ENCODE measurements around the gene KCNMB1. TPM values are rescaled to one million over a fixed set of nuclear protein-coding genes. Genes with fewer than 3 reads are reported as not detected.

KCNMB1 gene
- total RNA-seq, 1 donor from 2014 or later = 0.14 TPM

DNA sequence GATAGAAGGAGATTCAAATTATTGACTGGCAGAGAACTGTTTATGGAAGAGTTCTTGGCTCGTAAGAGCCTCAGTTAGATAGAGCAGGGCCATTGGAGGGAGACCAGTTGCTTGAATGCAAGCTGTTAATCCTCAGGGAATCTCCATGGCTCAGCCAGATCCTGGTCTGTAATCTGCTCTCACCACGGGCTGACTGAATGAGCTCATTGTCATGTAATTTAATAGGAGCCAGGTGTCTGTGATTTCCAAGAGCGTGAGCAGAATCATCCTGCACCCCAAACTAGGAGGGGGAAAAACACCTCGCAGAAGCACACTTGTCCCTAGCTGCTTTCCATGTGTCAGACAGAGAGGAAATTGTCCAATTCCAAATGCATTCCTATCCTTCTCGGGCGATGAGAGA, 19.1 kb upstream of the KCNMB1 start:
- no peaks in the 10 kb centered on the region for H3K36me3 ChIP-seq (ENCODE audit: insufficient read depth, low read length)
- no peak overlapping the region for H3K27ac ChIP-seq (ENCODE audit: low read depth, low read length)
- H3K9me3 ChIP-seq (ENCODE audit: insufficient read depth, low read depth, low read length) = no peaks in the 10 kb centered on the region
- no peaks in the 10 kb centered on the region for H3K4me1 ChIP-seq (ENCODE audit: insufficient read depth, low read length)
- no peaks in the 10 kb centered on the region for H3K79me2 ChIP-seq (ENCODE audit: insufficient read depth, low read length)
- no peak for FAIRE-seq
- H3K9ac ChIP-seq (ENCODE audit: low read length) = no peak overlapping the region
- Mint-ChIP-seq H3K4me1 (ENCODE audit: low read depth, unreplicated experiment) (peaks cover 9% of the 10 kb centered on the region), H3K36me3 (ENCODE audit: low read depth, unreplicated experiment) (no peaks in the 10 kb centered on the region), H3K4me3 (ENCODE audit: unreplicated experiment) (no peak overlapping the region), H3K27me3 (ENCODE audit: low read depth, unreplicated experiment) (peaks cover 18% of the 10 kb centered on the region), H3K27ac (ENCODE audit: unreplicated experiment) (no peak overlapping the region), H3K9me3 (ENCODE audit: unreplicated experiment) (peaks cover 4% of the 10 kb centered on the region)
- no peak overlapping the region for H3K4me2 ChIP-seq (ENCODE audit: low read length)
- H3K4me3 ChIP-seq (ENCODE audit: insufficient read depth, low read depth, low read length) = no peak overlapping the region
- H3K27me3 ChIP-seq (ENCODE audit: insufficient read depth, low read length) = peaks cover 6% of the 10 kb centered on the region
- DNase-seq (ENCODE audit: low read depth) = no peak
- H2AFZ ChIP-seq (ENCODE audit: low read depth, low read length) = no peak overlapping the region
- H4K20me1 ChIP-seq (ENCODE audit: insufficient read depth, low read length) = no peaks in the 10 kb centered on the region
- TF ChIP-seq EZH2 (IDR thresholded peaks at IDR 0.05; ENCODE audit: insufficient read depth, low read length) = no peak
- TF ChIP-seq, protein P1, sequence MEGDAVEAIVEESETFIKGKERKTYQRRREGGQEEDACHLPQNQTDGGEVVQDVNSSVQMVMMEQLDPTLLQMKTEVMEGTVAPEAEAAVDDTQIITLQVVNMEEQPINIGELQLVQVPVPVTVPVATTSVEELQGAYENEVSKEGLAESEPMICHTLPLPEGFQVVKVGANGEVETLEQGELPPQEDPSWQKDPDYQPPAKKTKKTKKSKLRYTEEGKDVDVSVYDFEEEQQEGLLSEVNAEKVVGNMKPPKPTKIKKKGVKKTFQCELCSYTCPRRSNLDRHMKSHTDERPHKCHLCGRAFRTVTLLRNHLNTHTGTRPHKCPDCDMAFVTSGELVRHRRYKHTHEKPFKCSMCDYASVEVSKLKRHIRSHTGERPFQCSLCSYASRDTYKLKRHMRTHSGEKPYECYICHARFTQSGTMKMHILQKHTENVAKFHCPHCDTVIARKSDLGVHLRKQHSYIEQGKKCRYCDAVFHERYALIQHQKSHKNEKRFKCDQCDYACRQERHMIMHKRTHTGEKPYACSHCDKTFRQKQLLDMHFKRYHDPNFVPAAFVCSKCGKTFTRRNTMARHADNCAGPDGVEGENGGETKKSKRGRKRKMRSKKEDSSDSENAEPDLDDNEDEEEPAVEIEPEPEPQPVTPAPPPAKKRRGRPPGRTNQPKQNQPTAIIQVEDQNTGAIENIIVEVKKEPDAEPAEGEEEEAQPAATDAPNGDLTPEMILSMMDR (IDR thresholded peaks at IDR 0.05; ENCODE audit: insufficient read depth, low read depth, low read length) = no peak

DNA sequence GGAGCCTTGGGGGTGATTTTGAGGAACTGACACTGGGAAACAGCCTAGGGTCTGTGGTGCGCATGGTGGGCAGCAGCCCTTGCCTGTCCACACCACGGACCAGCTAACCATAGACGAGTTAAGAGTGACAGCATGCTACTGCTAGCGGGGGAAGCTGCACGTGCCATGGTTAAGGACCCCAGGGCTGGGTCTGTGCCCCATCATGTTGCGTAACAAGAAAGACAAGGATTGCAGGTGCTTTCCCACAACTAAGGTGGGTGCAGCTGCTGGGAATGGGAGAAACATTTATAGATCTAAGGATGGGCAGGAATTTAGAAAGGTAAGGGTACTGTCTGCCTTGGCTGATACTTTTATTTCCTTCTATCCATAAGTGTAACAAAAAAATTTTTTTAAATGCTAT, 17.9 kb upstream of the KCNMB1 start:
- Histone ChIP-seq H3K27ac (ENCODE audit: low read depth, low read length) (no peak overlapping the region), H3K9ac (ENCODE audit: low read length) (no peak overlapping the region), H3K79me2 (ENCODE audit: insufficient read depth, low read length) (no peaks in the 10 kb centered on the region), H3K36me3 (ENCODE audit: insufficient read depth, low read length) (no peaks in the 10 kb centered on the region), H3K4me3 (ENCODE audit: insufficient read depth, low read depth, low read length) (no peak overlapping the region), H3K4me1 (ENCODE audit: insufficient read depth, low read length) (no peaks in the 10 kb centered on the region), H3K4me2 (ENCODE audit: low read length) (no peak overlapping the region), H3K9me3 (ENCODE audit: insufficient read depth, low read depth, low read length) (no peaks in the 10 kb centered on the region), H4K20me1 (ENCODE audit: insufficient read depth, low read length) (no peaks in the 10 kb centered on the region), H3K27me3 (ENCODE audit: insufficient read depth, low read length) (peaks cover 6% of the 10 kb centered on the region), H2AFZ (ENCODE audit: low read depth, low read length) (no peak overlapping the region)
- H3K4me3 Mint-ChIP-seq (ENCODE audit: unreplicated experiment) = no peak overlapping the region
- H3K27me3 Mint-ChIP-seq (ENCODE audit: low read depth, unreplicated experiment) = peaks cover 17% of the 10 kb centered on the region
- no peaks in the 10 kb centered on the region for H3K36me3 Mint-ChIP-seq (ENCODE audit: low read depth, unreplicated experiment)
- no peak for DNase-seq (ENCODE audit: low read depth)
- FAIRE-seq = no peak
- H3K27ac Mint-ChIP-seq (ENCODE audit: unreplicated experiment) = no peak overlapping the region
- TF ChIP-seq, protein P1 (IDR thresholded peaks at IDR 0.05; ENCODE audit: insufficient read depth, low read depth, low read length) = no peak
- TF ChIP-seq EZH2 (IDR thresholded peaks at IDR 0.05; ENCODE audit: insufficient read depth, low read length) = no peak
- H3K9me3 Mint-ChIP-seq (ENCODE audit: unreplicated experiment) = peaks cover 5% of the 10 kb centered on the region
- H3K4me1 Mint-ChIP-seq (ENCODE audit: low read depth, unreplicated experiment) = peaks cover 9% of the 10 kb centered on the region

DNA sequence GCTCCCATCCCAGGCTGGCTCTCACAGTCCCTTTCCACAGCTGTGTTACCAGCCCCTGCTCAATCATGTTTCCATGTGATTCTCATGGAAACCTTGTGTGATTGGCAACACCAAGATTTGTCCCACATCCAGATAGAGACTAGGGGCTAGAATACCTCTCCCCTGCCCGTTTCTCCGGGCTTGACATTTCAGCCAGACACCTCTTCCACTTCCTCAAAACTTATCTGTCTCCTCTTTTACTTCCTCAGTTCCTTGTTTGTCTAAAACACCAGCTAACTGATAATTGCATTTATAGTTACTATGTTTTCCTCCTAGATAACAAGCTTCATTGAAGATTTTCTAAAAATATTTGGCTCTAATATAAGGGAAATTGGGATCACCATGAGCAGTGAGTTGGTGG, 16.6 kb upstream of the KCNMB1 start:
- Histone ChIP-seq H3K4me2 (ENCODE audit: low read length) (no peak overlapping the region), H4K20me1 (ENCODE audit: insufficient read depth, low read length) (no peaks in the 10 kb centered on the region), H3K4me3 (ENCODE audit: insufficient read depth, low read depth, low read length) (no peak overlapping the region), H3K36me3 (ENCODE audit: insufficient read depth, low read length) (no peaks in the 10 kb centered on the region), H3K79me2 (ENCODE audit: insufficient read depth, low read length) (no peaks in the 10 kb centered on the region), H3K27ac (ENCODE audit: low read depth, low read length) (no peak overlapping the region), H3K4me1 (ENCODE audit: insufficient read depth, low read length) (no peaks in the 10 kb centered on the region), H3K27me3 (ENCODE audit: insufficient read depth, low read length) (peaks cover 6% of the 10 kb centered on the region), H2AFZ (ENCODE audit: low read depth, low read length) (no peak overlapping the region), H3K9ac (ENCODE audit: low read length) (no peak overlapping the region), H3K9me3 (ENCODE audit: insufficient read depth, low read depth, low read length) (no peaks in the 10 kb centered on the region)
- H3K9me3 Mint-ChIP-seq (ENCODE audit: unreplicated experiment) = peaks cover 7% of the 10 kb centered on the region
- DNase-seq (ENCODE audit: low read depth) = no peak
- no peak for TF ChIP-seq EZH2 (IDR thresholded peaks at IDR 0.05; ENCODE audit: insufficient read depth, low read length)
- TF ChIP-seq, protein P1 (IDR thresholded peaks at IDR 0.05; ENCODE audit: insufficient read depth, low read depth, low read length) = no peak
- H3K27ac Mint-ChIP-seq (ENCODE audit: unreplicated experiment) = no peak overlapping the region
- peaks cover 13% of the 10 kb centered on the region for H3K27me3 Mint-ChIP-seq (ENCODE audit: low read depth, unreplicated experiment)
- H3K4me1 Mint-ChIP-seq (ENCODE audit: low read depth, unreplicated experiment) = peaks cover 9% of the 10 kb centered on the region
- FAIRE-seq = no peak
- H3K36me3 Mint-ChIP-seq (ENCODE audit: low read depth, unreplicated experiment) = no peaks in the 10 kb centered on the region
- H3K4me3 Mint-ChIP-seq (ENCODE audit: unreplicated experiment) = no peak overlapping the region

Measured in astrocyte (in vitro differentiated cells and primary cell).